HepG2 (cell line): ENCODE data around the gene ROBO3. TPM values are rescaled to one million over a fixed set of nuclear protein-coding genes. Genes with fewer than 3 reads are reported as not detected.

ENCODE experiments used
- ATAC-seq: fragments of 200-7000 bp; cut with Tn5 transposase; 3 replicates; pipeline ENCODE4 v1.9.1; 2020; ENCODE audit warnings: mild to moderate bottlenecking, moderate library complexity
- BruUV-seq: library from RNA; stranded (reverse); fragments of 400-500 nt; replicated peaks from 2 replicates; lab custom pipeline; 2021; lab: Mats Ljungman, UMichigan
- CTCF ChIA-PET: fragments of 300-600 bp; formaldehyde crosslinking; extraction: SDS; loops from one replicate; lab custom pipeline; 2021; ENCODE audit warnings: low total read pairs, inconsistent platforms, low intra/inter-chr PET ratio; lab: Yijun Ruan, JAX
- POLR2A ChIA-PET: fragments of 350-600 bp; sonication (Branson Sonifier 250); formaldehyde crosslinking; loops from one replicate; lab custom pipeline; 2020; ENCODE audit warnings: antibody characterized with exemption, inconsistent platforms; lab: Yijun Ruan, JAX
- DNase-seq: peaks from one replicate; pipeline ENCODE4 v3.0.0-alpha.2; 2015; ENCODE audit warnings: low spot score
- FAIRE-seq: peaks from 3 replicates; lab custom pipeline; 2011; peaks lifted over from hg19 to GRCh38; lab: Jason Lieb, UNC
- H2AFZ ChIP-seq: one replicate; pipeline ENCODE4 v1.6.1; 2011; ENCODE audit warnings: low read length, inconsistent platforms
- H3K27ac ChIP-seq: fragments of 300-600 bp; 3 replicates; pipeline ENCODE4 v1.8.0; 2011; ENCODE audit warnings: mixed run types, mild to moderate bottlenecking, mixed read lengths, low read length, inconsistent platforms; ENCODE audit not compliant: insufficient read depth; ENCODE audit errors: extremely low read length
- H3K27me3 ChIP-seq, 2 experiments: fragments of 200-600 bp in 1 of 2; 2 replicates in 1 of 2; 3 replicates in 1 of 2; pipeline versions ENCODE4 v1.6.0 to v1.8.0; 2011; ENCODE audit warnings: low read length in 2 of 2, mild to moderate bottlenecking in 2 of 2, moderate library complexity in 2 of 2, inconsistent platforms in 1 of 2; ENCODE audit not compliant: insufficient read depth in 2 of 2, control insufficient read depth in 1 of 2
- H3K36me3 ChIP-seq, 2 experiments: fragments of 200-600 bp in 1 of 2; replicated peaks in 1 of 2; 2 replicates in 1 of 2; 3 replicates in 1 of 2; pipeline versions ENCODE4 v1.5.1 to v1.8.0; 2011; ENCODE audit warnings: low read length in 2 of 2, inconsistent platforms in 1 of 2; ENCODE audit not compliant: insufficient read depth in 2 of 2, control insufficient read depth in 1 of 2
- H3K4me1 ChIP-seq: 2 replicates; pipeline ENCODE4 v1.5.1; 2012; ENCODE audit warnings: low read length, inconsistent platforms; ENCODE audit not compliant: insufficient read depth
- H3K4me2 ChIP-seq: 2 replicates; pipeline ENCODE4 v1.6.0; 2011; ENCODE audit warnings: low read depth, low read length, inconsistent platforms
- H3K4me3 ChIP-seq, 3 experiments: fragments of 200-600 bp in 1 of 3; sonication (generic), shearing (Covaris generic) in 1 of 3; replicated peaks in 1 of 3; 2 replicates each; pipeline ENCODE4 v1.5.1; 2011 to 2016; ENCODE audit warnings: low read length in 3 of 3, inconsistent platforms in 2 of 3, low read depth in 2 of 3, mild to moderate bottlenecking in 2 of 3, control low read depth in 1 of 3, mixed read lengths in 1 of 3; ENCODE audit not compliant: insufficient read depth in 1 of 3
- H3K79me2 ChIP-seq: one replicate; pipeline ENCODE4 v1.6.1; 2011; ENCODE audit warnings: low read length, inconsistent platforms; ENCODE audit not compliant: insufficient read depth
- H3K9ac ChIP-seq: 2 replicates; pipeline ENCODE4 v1.6.0; 2011; ENCODE audit warnings: mild to moderate bottlenecking, low read depth, low read length, inconsistent platforms; ENCODE audit not compliant: insufficient read depth
- H3K9me3 ChIP-seq: 2 replicates; pipeline ENCODE4 v1.5.1; 2012; ENCODE audit warnings: mild to moderate bottlenecking, low read length
- H4K20me1 ChIP-seq: 2 replicates; pipeline ENCODE4 v1.6.0; 2011; ENCODE audit warnings: inconsistent platforms, mild to moderate bottlenecking, low read length, moderate library complexity; ENCODE audit not compliant: insufficient read depth
- HNRNPLL ChIP-seq: fragments of 200-400 bp; formaldehyde crosslinking; IDR thresholded peaks from 2 replicates; pipeline ENCODE4 v1.6.1; 2017; ENCODE audit warnings: mild to moderate bottlenecking, low read depth, low read length; ENCODE audit not compliant: poor library complexity, severe bottlenecking
- MYNN ChIP-seq: sonication (generic); formaldehyde crosslinking; IDR thresholded peaks from 2 replicates; pipeline ENCODE4 v1.4.0; 2020; ENCODE audit warnings: mild to moderate bottlenecking, low read depth, missing genetic modification reagents
- PCBP2 ChIP-seq: fragments of 200-400 bp; formaldehyde crosslinking; optimal IDR thresholded peaks from 2 replicates; pipeline ENCODE3; 2018; ENCODE audit warnings: low read length, low read depth; ENCODE audit not compliant: poor library complexity, severe bottlenecking
- RFX1 ChIP-seq: fragments of 450-650 bp; IDR thresholded peaks from 2 replicates; pipeline ENCODE4 v1.6.1; 2017
- ZNF674 ChIP-seq: sonication (generic); formaldehyde crosslinking; IDR thresholded peaks from 2 replicates; pipeline ENCODE4 v1.5.0; 2020; ENCODE audit warnings: low read depth, mild to moderate bottlenecking, missing genetic modification reagents
- WGBS: methylation state at CpG from one replicate; pipeline ENCODE4 v1.1.6; 2017; ENCODE audit warnings: low lambda C conversion rate; 5-methylcytosine and 5-hydroxymethylcytosine counted together
- in situ Hi-C: cut with HindIII; loops from 2 replicates; pipeline ENCODE4 v1.10.0; 2017; ENCODE audit warnings: low pct_unique_long_range_greater_than_20kb; ENCODE audit not compliant: extremely low pct_ligation_motif_present
- intact Hi-C: fragments of 100-400 bp; cut with micrococcal nuclease; formaldehyde crosslinking; loops from one replicate; pipeline ENCODE4 v1.10.0; 2022; ENCODE audit not compliant: unreplicated experiment
- polyA plus RNA-seq, 8 experiments: library from polyadenylated mRNA; depleted of rRNA in 3 of 8; stranded (reverse) in 7 of 8; unstranded in 1 of 8; fragments of >200 nt; fragmentation: Illumina TruSeq in 4 of 8; extraction: Trizol in 4 of 8; gene quantifications; 2 replicates each; pipeline versions ENCODE4 v1.2.1 to v1.2.3, GENCODE V29; 2011 to 2016; ENCODE audit warnings: low read depth in 4 of 8, missing spikeins in 1 of 8, mixed read lengths in 1 of 8; ENCODE audit not compliant: insufficient read depth in 1 of 8
- total RNA-seq, 5 experiments: library from RNA; depleted of rRNA; stranded (reverse); fragments of >200 nt; fragmentation: Illumina TruSeq; extraction: Trizol; gene quantifications; 2 replicates each; pipeline ENCODE4 v1.2.3, GENCODE V29; 2016; ENCODE audit warnings: low read depth in 1 of 5
- TF ChIP-seq, protein P1 (sequence below): sonication (generic); formaldehyde crosslinking; IDR thresholded peaks from 2 replicates; pipeline ENCODE4 v1.4.0; 2020; ENCODE audit warnings: missing genetic modification reagents
- TF ChIP-seq, protein P2 (sequence below): sonication (generic); formaldehyde crosslinking; IDR thresholded peaks from 2 replicates; pipeline ENCODE4 v1.4.0; 2020; ENCODE audit warnings: missing genetic modification reagents, mild to moderate bottlenecking, borderline replicate concordance
- TF ChIP-seq, protein P3 (sequence below): sonication (generic); formaldehyde crosslinking; IDR thresholded peaks from 2 replicates; pipeline ENCODE4 v1.5.1; 2020; ENCODE audit warnings: missing genetic modification reagents, mild to moderate bottlenecking, borderline replicate concordance

Gene ROBO3
- total and polyA plus RNA-seq, 2 of the 13 experiments (the other 11 are each of a cell fraction or from before 2014, with no cell fraction given) = 0.07 to 2.4 TPM

DNA sequence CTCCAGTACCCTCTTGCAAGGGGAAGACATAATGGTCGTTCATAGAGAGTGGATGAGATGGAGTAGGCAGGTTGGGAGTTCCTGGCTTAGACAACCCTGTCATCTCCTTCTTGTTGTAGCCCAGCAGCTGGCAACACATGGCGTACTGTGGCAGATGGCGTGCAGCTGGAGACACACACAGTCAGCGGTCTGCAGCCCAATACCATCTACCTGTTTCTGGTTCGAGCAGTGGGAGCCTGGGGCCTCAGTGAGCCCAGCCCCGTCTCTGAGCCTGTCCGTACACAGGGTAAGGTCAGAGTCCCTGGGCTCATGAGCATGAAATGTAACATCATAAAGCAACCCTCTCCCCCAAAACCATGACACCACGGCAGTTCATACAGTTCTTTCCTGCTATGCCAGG lies 8.7 kb downstream of the ROBO3 start (continued):
- TF ChIP-seq, protein P1, sequence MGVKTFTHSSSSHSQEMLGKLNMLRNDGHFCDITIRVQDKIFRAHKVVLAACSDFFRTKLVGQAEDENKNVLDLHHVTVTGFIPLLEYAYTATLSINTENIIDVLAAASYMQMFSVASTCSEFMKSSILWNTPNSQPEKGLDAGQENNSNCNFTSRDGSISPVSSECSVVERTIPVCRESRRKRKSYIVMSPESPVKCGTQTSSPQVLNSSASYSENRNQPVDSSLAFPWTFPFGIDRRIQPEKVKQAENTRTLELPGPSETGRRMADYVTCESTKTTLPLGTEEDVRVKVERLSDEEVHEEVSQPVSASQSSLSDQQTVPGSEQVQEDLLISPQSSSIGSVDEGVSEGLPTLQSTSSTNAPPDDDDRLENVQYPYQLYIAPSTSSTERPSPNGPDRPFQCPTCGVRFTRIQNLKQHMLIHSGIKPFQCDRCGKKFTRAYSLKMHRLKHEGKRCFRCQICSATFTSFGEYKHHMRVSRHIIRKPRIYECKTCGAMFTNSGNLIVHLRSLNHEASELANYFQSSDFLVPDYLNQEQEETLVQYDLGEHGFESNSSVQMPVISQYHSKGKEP = no peak
- TF ChIP-seq PCBP2 (no peak), RFX1 (no peak)
- TF ChIP-seq, protein P2, sequence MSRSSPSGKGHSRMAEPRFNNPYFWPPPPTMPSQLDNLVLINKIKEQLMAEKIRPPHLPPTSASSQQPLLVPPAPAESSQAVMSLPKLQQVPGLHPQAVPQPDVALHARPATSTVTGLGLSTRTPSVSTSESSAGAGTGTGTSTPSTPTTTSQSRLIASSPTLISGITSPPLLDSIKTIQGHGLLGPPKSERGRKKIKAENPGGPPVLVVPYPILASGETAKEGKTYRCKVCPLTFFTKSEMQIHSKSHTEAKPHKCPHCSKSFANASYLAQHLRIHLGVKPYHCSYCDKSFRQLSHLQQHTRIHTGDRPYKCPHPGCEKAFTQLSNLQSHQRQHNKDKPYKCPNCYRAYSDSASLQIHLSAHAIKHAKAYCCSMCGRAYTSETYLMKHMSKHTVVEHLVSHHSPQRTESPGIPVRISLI = no peak

DNA sequence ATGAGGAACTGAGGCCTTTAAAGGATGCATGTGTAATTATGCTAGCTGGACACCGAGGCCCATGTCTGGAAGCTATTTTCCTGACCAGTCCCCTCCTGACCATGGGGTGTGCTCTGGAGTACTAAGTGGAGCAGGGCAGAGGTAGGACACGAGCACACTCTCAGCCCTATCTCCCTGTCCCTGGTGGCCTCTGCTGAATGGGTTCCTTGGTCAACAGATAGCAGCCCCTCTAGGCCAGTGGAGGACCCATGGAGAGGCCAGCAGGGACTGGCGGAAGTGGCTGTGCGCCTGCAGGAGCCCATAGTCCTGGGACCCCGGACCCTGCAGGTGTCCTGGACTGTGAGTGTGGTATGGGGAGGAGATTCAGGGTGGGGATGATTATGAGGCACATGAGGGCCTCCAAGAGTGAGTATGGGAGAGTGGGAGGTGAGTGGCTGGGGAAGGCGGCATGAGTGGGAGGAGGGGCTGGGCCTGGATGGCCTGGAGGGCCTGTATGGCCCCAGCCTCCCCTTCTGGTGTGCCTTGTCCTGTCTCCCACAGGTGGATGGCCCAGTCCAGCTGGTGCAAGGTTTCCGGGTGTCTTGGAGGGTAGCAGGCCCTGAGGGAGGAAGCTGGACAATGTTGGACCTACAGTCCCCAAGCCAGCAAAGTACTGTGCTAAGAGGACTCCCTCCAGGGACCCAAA lies 9.5 kb downstream of the ROBO3 start:
- Histone ChIP-seq H3K27ac (no peak overlapping the region), H2AFZ (no peak overlapping the region), H3K27me3 (peaks cover 2 to 74% of the 10 kb centered on the region in 2 experiments; a peak in 4 of 5 replicates), H3K9ac (no peak overlapping the region), H3K36me3 (no peaks in the 10 kb centered on the region), H3K9me3 (no peaks in the 10 kb centered on the region), H3K79me2 (no peaks in the 10 kb centered on the region), H3K4me3 (no peak overlapping the region), H4K20me1 (no peaks in the 10 kb centered on the region), H3K4me2 (no peak overlapping the region), H3K4me1 (peaks cover 33% of the 10 kb centered on the region)
- ATAC-seq (no peak), FAIRE-seq (no peak), DNase-seq (no peak)
- in situ Hi-C loops = loop anchor here (5.0 kb wide), 1 partner anchor 78 kb away; the partner anchor contains the start of gene CCDC15
- intact Hi-C loops = no loop called here
- no TSS peak for BruUV-seq
- TF ChIP-seq, protein P3, sequence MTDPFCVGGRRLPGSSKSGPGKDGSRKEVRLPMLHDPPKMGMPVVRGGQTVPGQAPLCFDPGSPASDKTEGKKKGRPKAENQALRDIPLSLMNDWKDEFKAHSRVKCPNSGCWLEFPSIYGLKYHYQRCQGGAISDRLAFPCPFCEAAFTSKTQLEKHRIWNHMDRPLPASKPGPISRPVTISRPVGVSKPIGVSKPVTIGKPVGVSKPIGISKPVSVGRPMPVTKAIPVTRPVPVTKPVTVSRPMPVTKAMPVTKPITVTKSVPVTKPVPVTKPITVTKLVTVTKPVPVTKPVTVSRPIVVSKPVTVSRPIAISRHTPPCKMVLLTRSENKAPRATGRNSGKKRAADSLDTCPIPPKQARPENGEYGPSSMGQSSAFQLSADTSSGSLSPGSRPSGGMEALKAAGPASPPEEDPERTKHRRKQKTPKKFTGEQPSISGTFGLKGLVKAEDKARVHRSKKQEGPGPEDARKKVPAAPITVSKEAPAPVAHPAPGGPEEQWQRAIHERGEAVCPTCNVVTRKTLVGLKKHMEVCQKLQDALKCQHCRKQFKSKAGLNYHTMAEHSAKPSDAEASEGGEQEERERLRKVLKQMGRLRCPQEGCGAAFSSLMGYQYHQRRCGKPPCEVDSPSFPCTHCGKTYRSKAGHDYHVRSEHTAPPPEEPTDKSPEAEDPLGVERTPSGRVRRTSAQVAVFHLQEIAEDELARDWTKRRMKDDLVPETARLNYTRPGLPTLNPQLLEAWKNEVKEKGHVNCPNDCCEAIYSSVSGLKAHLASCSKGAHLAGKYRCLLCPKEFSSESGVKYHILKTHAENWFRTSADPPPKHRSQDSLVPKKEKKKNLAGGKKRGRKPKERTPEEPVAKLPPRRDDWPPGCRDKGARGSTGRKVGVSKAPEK (CRISPR knock-in tag) = no peak
- TF ChIP-seq HNRNPLL (no peak), MYNN (no peak), ZNF674 (no peak)
- WGBS = 68% methylated on average over 6 of the region's 7 CpGs
- ChIA-PET CTCF (no interaction called here), POLR2A (no interaction called here)
